ENCODE results near the gene ECHDC3.

GRCh38 chr10:11698691-11699549 is 43.3 kb upstream of the ECHDC3 start:
- no peak for TF ChIP-seq CTCF (IDR thresholded peaks at IDR 0.05)
- no peak for TF ChIP-seq EP300 (IDR thresholded peaks at IDR 0.05)

Data from suprapubic skin (tissue), 3 donors.